ENCODE data around the gene PRUNE1. TPM values are rescaled to one million over a fixed set of nuclear protein-coding genes. Genes with fewer than 3 reads are reported as not detected.

The PRUNE1 gene
- polyA plus RNA-seq, 1 donor from 2014 or later: 32.2 TPM

- Histone ChIP-seq H3K9ac (ENCODE audit: low read length) (no peak overlapping the region), H3K27me3 (ENCODE audit: insufficient read depth, low read depth, low read length) (no peaks in the 10 kb centered on the region), H3K79me2 (replicated peaks; ENCODE audit: insufficient read depth, low read length) (no peaks in the 10 kb centered on the region), H4K20me1 (ENCODE audit: insufficient read depth) (no peaks in the 10 kb centered on the region), H3K36me3 (ENCODE audit: insufficient read depth, low read length) (no peaks in the 10 kb centered on the region), H3K4me3 (ENCODE audit: low read length) (no peak overlapping the region), H3K9me3 (ENCODE audit: low read length) (no peaks in the 10 kb centered on the region), H3K9me2 (ENCODE audit: insufficient read depth, low read length) (no peaks in the 10 kb centered on the region), H3F3A (ENCODE audit: insufficient read depth, low read length, poor library complexity, severe bottlenecking) (no peaks in the 10 kb centered on the region), H3K27ac (ENCODE audit: low read length) (no peak overlapping the region), H3K4me2 (ENCODE audit: low read length) (no peak overlapping the region), H2AFZ (ENCODE audit: low read depth, low read length) (no peak overlapping the region)
- TF ChIP-seq, protein P1, sequence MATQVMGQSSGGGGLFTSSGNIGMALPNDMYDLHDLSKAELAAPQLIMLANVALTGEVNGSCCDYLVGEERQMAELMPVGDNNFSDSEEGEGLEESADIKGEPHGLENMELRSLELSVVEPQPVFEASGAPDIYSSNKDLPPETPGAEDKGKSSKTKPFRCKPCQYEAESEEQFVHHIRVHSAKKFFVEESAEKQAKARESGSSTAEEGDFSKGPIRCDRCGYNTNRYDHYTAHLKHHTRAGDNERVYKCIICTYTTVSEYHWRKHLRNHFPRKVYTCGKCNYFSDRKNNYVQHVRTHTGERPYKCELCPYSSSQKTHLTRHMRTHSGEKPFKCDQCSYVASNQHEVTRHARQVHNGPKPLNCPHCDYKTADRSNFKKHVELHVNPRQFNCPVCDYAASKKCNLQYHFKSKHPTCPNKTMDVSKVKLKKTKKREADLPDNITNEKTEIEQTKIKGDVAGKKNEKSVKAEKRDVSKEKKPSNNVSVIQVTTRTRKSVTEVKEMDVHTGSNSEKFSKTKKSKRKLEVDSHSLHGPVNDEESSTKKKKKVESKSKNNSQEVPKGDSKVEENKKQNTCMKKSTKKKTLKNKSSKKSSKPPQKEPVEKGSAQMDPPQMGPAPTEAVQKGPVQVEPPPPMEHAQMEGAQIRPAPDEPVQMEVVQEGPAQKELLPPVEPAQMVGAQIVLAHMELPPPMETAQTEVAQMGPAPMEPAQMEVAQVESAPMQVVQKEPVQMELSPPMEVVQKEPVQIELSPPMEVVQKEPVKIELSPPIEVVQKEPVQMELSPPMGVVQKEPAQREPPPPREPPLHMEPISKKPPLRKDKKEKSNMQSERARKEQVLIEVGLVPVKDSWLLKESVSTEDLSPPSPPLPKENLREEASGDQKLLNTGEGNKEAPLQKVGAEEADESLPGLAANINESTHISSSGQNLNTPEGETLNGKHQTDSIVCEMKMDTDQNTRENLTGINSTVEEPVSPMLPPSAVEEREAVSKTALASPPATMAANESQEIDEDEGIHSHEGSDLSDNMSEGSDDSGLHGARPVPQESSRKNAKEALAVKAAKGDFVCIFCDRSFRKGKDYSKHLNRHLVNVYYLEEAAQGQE (IDR thresholded peaks at IDR 0.05; ENCODE audit: borderline replicate concordance): no peak
- no peak for TF ChIP-seq EZH2 (IDR thresholded peaks at IDR 0.05; ENCODE audit: borderline replicate concordance, insufficient read depth, low read length, poor library complexity, severe bottlenecking)
- no peak for TF ChIP-seq CTCF (IDR thresholded peaks at IDR 0.05; ENCODE audit: poor library complexity, severe bottlenecking)
- TF ChIP-seq SMC3 (conservative IDR thresholded peaks at IDR 0.05; ENCODE audit: poor library complexity): no peak
- no peak for TF ChIP-seq RAD21 (conservative IDR thresholded peaks at IDR 0.05)
- TF ChIP-seq EP300 (conservative IDR thresholded peaks at IDR 0.05; ENCODE audit: poor library complexity, severe bottlenecking): no peak
- TF ChIP-seq POLR2AphosphoS5 (IDR thresholded peaks at IDR 0.05): no peak
- TF ChIP-seq MXI1 (conservative IDR thresholded peaks at IDR 0.05; ENCODE audit: poor library complexity, severe bottlenecking): no peak
- TF ChIP-seq TAF1 (IDR thresholded peaks at IDR 0.05; ENCODE audit: low read depth): no peak
Measured at GRCh38 chr1:150997126-150997872, 10.9 kb upstream of the PRUNE1 start.

DNA sequence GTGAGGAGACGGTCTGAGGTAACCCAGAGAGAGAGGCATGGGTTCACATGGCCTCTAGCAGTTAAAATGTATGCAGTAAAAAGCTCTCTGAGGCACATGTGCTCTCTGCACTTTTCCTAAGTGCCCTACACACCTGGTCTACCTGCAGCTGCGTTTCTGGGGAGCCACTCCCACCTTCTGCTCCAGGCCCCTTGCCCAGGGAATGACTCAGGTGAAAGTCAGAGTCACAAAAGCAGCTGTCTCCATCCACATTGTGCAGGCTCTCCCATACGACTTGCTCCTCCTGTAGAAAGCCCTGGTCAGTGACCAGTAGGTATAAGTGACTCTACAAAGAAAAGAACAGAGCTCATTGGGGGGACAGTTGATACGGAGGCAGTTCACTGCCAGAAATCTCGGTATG is 10.3 kb upstream of the PRUNE1 start:
- no peak overlapping the region for H3K9ac ChIP-seq (ENCODE audit: low read length)
- H3K27ac ChIP-seq (ENCODE audit: low read length): no peak overlapping the region
- peaks cover under 1% of the 10 kb centered on the region for H3K79me2 ChIP-seq (replicated peaks; ENCODE audit: insufficient read depth, low read length)

More for the DNA sequence above, 10.3 kb upstream of the PRUNE1 start:
- Histone ChIP-seq H3F3A (ENCODE audit: insufficient read depth, low read length, poor library complexity, severe bottlenecking) (no peaks in the 10 kb centered on the region), H3K36me3 (ENCODE audit: insufficient read depth, low read length) (no peaks in the 10 kb centered on the region), H3K9me3 (ENCODE audit: low read length) (no peaks in the 10 kb centered on the region), H3K27me3 (ENCODE audit: insufficient read depth, low read depth, low read length) (no peaks in the 10 kb centered on the region), H3K9me2 (ENCODE audit: insufficient read depth, low read length) (no peaks in the 10 kb centered on the region), H2AFZ (ENCODE audit: low read depth, low read length) (no peak overlapping the region), H4K20me1 (ENCODE audit: insufficient read depth) (no peaks in the 10 kb centered on the region), H3K4me3 (ENCODE audit: low read length) (no peak overlapping the region), H3K4me2 (ENCODE audit: low read length) (no peak overlapping the region)
- TF ChIP-seq, protein P1 (IDR thresholded peaks at IDR 0.05; ENCODE audit: borderline replicate concordance): no peak
- TF ChIP-seq CTCF (IDR thresholded peaks at IDR 0.05; ENCODE audit: poor library complexity, severe bottlenecking) (no peak), EP300 (conservative IDR thresholded peaks at IDR 0.05; ENCODE audit: poor library complexity, severe bottlenecking) (no peak), POLR2AphosphoS5 (IDR thresholded peaks at IDR 0.05) (no peak), SMC3 (conservative IDR thresholded peaks at IDR 0.05; ENCODE audit: poor library complexity) (no peak), EZH2 (IDR thresholded peaks at IDR 0.05; ENCODE audit: borderline replicate concordance, insufficient read depth, low read length, poor library complexity, severe bottlenecking) (no peak), RAD21 (conservative IDR thresholded peaks at IDR 0.05) (no peak), TAF1 (IDR thresholded peaks at IDR 0.05; ENCODE audit: low read depth) (no peak), MXI1 (conservative IDR thresholded peaks at IDR 0.05; ENCODE audit: poor library complexity, severe bottlenecking) (no peak)

Data from neural cell (in vitro differentiated cells).